ENCODE results near the gene C12orf76. TPM values are rescaled to one million over a fixed set of nuclear protein-coding genes. Genes with fewer than 3 reads are reported as not detected.

The C12orf76 gene
- total and polyA plus RNA-seq, 2 of the 13 experiments (the other 11 are each of a cell fraction or from before 2014, with no cell fraction given) = 15.8 to 38.4 TPM

DNA sequence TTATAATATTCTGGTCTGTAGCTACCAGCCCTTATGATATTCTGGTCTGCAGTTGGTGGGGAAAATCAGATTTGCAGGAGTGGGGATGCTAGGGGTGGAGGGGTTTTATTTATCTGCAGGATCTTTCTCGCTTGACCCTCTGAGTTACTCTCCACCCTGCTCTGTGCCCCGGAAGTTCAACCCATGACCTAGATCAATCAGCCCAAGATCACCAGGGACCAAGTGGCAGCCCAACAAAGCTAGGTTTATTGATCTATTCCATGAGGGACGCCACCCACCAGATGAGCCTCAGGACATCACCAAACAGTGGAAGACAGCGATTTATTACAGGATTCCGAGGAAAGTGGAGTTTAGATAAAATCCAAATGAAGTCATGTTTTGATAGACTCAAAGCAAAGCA, 25.8 kb upstream of the C12orf76 start (continued):
- TF ChIP-seq, protein P1, sequence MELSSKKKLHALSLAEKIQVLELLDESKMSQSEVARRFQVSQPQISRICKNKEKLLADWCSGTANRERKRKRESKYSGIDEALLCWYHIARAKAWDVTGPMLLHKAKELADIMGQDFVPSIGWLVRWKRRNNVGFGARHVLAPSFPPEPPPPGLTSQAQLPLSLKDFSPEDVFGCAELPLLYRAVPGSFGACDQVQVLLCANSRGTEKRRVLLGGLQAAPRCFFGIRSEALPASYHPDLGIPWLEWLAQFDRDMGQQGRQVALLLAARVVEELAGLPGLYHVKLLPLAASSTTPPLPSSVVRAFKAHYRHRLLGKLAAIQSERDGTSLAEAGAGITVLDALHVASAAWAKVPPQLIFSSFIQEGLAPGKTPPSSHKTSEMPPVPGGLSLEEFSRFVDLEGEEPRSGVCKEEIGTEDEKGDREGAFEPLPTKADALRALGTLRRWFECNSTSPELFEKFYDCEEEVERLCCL (CRISPR knock-in tag; IDR thresholded peaks at IDR 0.05; ENCODE audit: borderline replicate concordance) = no peak
- TF ChIP-seq KAT8 (CRISPR knock-in tag; IDR thresholded peaks at IDR 0.05) (0 out of 2 replicates have a peak, but pooled peaks have one; percentile 32), GABPB1 (CRISPR knock-in tag; IDR thresholded peaks at IDR 0.05) (peak; percentile 71), HNF4A (CRISPR knock-in tag; IDR thresholded peaks at IDR 0.05) (peak; percentile 46; the same call in 1 of the 2 replicates), MIXL1 (CRISPR knock-in tag; IDR thresholded peaks at IDR 0.05) (0 out of 2 replicates have a peak, but pooled peaks have one; percentile 34), DPF2 (CRISPR knock-in tag; IDR thresholded peaks at IDR 0.05; ENCODE audit: borderline replicate concordance, low read depth) (no peak), ETV5 (CRISPR knock-in tag; IDR thresholded peaks at IDR 0.05; ENCODE audit: borderline replicate concordance) (peak; percentile 49; the same call in 1 of the 2 replicates), AGO1 (IDR thresholded peaks at IDR 0.05; ENCODE audit: low read depth, low read length, poor library complexity, severe bottlenecking) (no peak), ONECUT2 (CRISPR knock-in tag; IDR thresholded peaks at IDR 0.05) (peak; percentile 72), ZSCAN31 (CRISPR knock-in tag; IDR thresholded peaks at IDR 0.05; ENCODE audit: low read depth) (peak; percentile 54; the same call in 1 of the 2 replicates), KDM1A (CRISPR knock-in tag; IDR thresholded peaks at IDR 0.05) (no peak), RFX3 (CRISPR knock-in tag; IDR thresholded peaks at IDR 0.05) (no peak), NR2C2 (CRISPR knock-in tag; IDR thresholded peaks at IDR 0.05; ENCODE audit: borderline replicate concordance) (peak; percentile 90), KAT2B (IDR thresholded peaks at IDR 0.05; ENCODE audit: borderline replicate concordance, low read depth, low read length) (peak; percentile 22; the same call in 1 of the 2 replicates), RARA (CRISPR knock-in tag; IDR thresholded peaks at IDR 0.05) (0 out of 2 replicates have a peak, but pooled peaks have one; percentile 17)
- TF ChIP-seq, protein P2, sequence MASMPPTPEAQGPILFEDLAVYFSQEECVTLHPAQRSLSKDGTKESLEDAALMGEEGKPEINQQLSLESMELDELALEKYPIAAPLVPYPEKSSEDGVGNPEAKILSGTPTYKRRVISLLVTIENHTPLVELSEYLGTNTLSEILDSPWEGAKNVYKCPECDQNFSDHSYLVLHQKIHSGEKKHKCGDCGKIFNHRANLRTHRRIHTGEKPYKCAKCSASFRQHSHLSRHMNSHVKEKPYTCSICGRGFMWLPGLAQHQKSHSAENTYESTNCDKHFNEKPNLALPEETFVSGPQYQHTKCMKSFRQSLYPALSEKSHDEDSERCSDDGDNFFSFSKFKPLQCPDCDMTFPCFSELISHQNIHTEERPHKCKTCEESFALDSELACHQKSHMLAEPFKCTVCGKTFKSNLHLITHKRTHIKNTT (CRISPR knock-in tag; IDR thresholded peaks at IDR 0.05) = no peak

All from HepG2 (cell line).